ENCODE measurements around the gene BTN1A1. TPM values are rescaled to one million over a fixed set of nuclear protein-coding genes. Genes with fewer than 3 reads are reported as not detected.
"Not testable (repeated sequence)": the region's sequence is repeated elsewhere in the genome, so short reads cannot be mapped to it uniquely, and the experiment has no call there.

The BTN1A1 gene
- not detected for polyA plus RNA-seq (2012; ENCODE audit: insufficient read depth, insufficient read length)

GRCh38 chr6:26500102-26500501 is at the start of gene BTN1A1:
TSS of gene BTN1A1 (plus strand) at chr6:26500303. CDS start at chr6:26501287, 984 bp downstream.
- H3K4me3 ChIP-seq (ENCODE audit: low read length), result no peak within 1 kb of the TSS
- no peak for DNase-seq (ENCODE audit: low read depth, low spot score)

GRCh38 chr6:26452631-26453235 is 47.4 kb upstream of the BTN1A1 start:
- H3K4me3 ChIP-seq (ENCODE audit: low read length), result no peak overlapping the region
- no peak for DNase-seq (ENCODE audit: low read depth, low spot score)

- DNase-seq (ENCODE audit: low read depth, low spot score), result no peak
Measured at GRCh38 chr6:26454631-26455030, 45.5 kb upstream of the BTN1A1 start.

GRCh38 chr6:26455357-26455970 is 44.6 kb upstream of the BTN1A1 start:
- H3K4me3 ChIP-seq (ENCODE audit: low read length), result no peak overlapping the region
- DNase-seq (ENCODE audit: low read depth, low spot score), result no peak

More at GRCh38 chr6:26454631-26455030, 45.5 kb upstream of the BTN1A1 start:
- H3K4me3 ChIP-seq (ENCODE audit: low read length), result no peak overlapping the region

- peak overlapping the region; percentile 90 for H3K4me3 ChIP-seq (ENCODE audit: low read length)
- no peak for DNase-seq (ENCODE audit: low read depth, low spot score)
Measured at GRCh38 chr6:26457264-26457805, 42.8 kb upstream of the BTN1A1 start.

- DNase-seq (ENCODE audit: low read depth, low spot score), result peak; percentile 90
Measured at GRCh38 chr6:26457806-26458688, 42.1 kb upstream of the BTN1A1 start, which contains the start of gene BTN2A1. TSS of gene BTN2A1 (plus strand) at chr6:26457955. CDS start at chr6:26458637, 682 bp downstream.

GRCh38 chr6:26459023-26459810 is 40.9 kb upstream of the BTN1A1 start:
- no peak overlapping the region; the same call in 1 of the 2 replicates for H3K4me3 ChIP-seq (ENCODE audit: low read length)

More at GRCh38 chr6:26457806-26458688, 42.1 kb upstream of the BTN1A1 start, which contains the start of gene BTN2A1:
- H3K4me3 ChIP-seq (ENCODE audit: low read length), result peak within 1 kb of the TSS; percentile 90

GRCh38 chr6:26461353-26461752 is 38.8 kb upstream of the BTN1A1 start:
- H3K4me3 ChIP-seq (ENCODE audit: low read length); DNase-seq (ENCODE audit: low read depth, low spot score): not testable (repeated sequence)

More at GRCh38 chr6:26459023-26459810, 40.9 kb upstream of the BTN1A1 start:
- DNase-seq (ENCODE audit: low read depth, low spot score), result no peak

- DNase-seq (ENCODE audit: low read depth, low spot score), result no peak
- no peak overlapping the region for H3K4me3 ChIP-seq (ENCODE audit: low read length)
Measured at GRCh38 chr6:26464014-26464413, 36.1 kb upstream of the BTN1A1 start.

- H3K4me3 ChIP-seq (ENCODE audit: low read length), result no peak overlapping the region
- DNase-seq (ENCODE audit: low read depth, low spot score), result peak; percentile 64
Measured at GRCh38 chr6:26464416-26465131, 35.5 kb upstream of the BTN1A1 start.

- no peak overlapping the region for H3K4me3 ChIP-seq (ENCODE audit: low read length)
- DNase-seq (ENCODE audit: low read depth, low spot score), result no peak
Measured at GRCh38 chr6:26465776-26466175, 34.3 kb upstream of the BTN1A1 start.

GRCh38 chr6:26468829-26469228 is 31.3 kb upstream of the BTN1A1 start:
- no peak for DNase-seq (ENCODE audit: low read depth, low spot score)
- no peak overlapping the region for H3K4me3 ChIP-seq (ENCODE audit: low read length)

- no peak overlapping the region for H3K4me3 ChIP-seq (ENCODE audit: low read length)
- DNase-seq (ENCODE audit: low read depth, low spot score), result no peak
Measured at GRCh38 chr6:26470643-26471042, 29.5 kb upstream of the BTN1A1 start.

GRCh38 chr6:26471970-26472369 is 28.1 kb upstream of the BTN1A1 start:
- H3K4me3 ChIP-seq (ENCODE audit: low read length), result no peak overlapping the region
- no peak for DNase-seq (ENCODE audit: low read depth, low spot score)

- no peak overlapping the region for H3K4me3 ChIP-seq (ENCODE audit: low read length)
- no peak for DNase-seq (ENCODE audit: low read depth, low spot score)
Measured at GRCh38 chr6:26472549-26473290, 27.4 kb upstream of the BTN1A1 start.

- DNase-seq (ENCODE audit: low read depth, low spot score), result no peak
- H3K4me3 ChIP-seq (ENCODE audit: low read length), result peak overlapping the region; percentile 89
Measured at GRCh38 chr6:26473429-26473757, 26.7 kb upstream of the BTN1A1 start.

- DNase-seq (ENCODE audit: low read depth, low spot score), result peak; percentile 98
- peak overlapping the region; percentile 89 for H3K4me3 ChIP-seq (ENCODE audit: low read length)
Measured at GRCh38 chr6:26473758-26474438, 26.2 kb upstream of the BTN1A1 start.
